A549 (cell line): Measurements from ENCODE around the gene THRAP3. TPM values are rescaled to one million over a fixed set of nuclear protein-coding genes. Genes with fewer than 3 reads are reported as not detected.

Experiments used
- ATAC-seq, 2 experiments: fragments of 200-7000 bp in 1 of 2; fragments of >200 bp in 1 of 2; cut with Nextera tagmentation in 1 of 2; cut with Tn5 transposase in 1 of 2; 3 replicates each; pipeline versions ENCODE4 v1.8.0 to v1.9.1; 2018 to 2020; ENCODE audit warnings: mild to moderate bottlenecking in 1 of 2, moderate library complexity in 1 of 2
- CTCF ChIA-PET: fragments of 300-600 bp; sonication (Branson Sonifier 250); formaldehyde crosslinking; extraction: SDS; loops from one replicate; lab custom pipeline; 2021; ENCODE audit warnings: antibody characterized with exemption, inconsistent platforms; lab: Yijun Ruan, JAX
- POLR2A ChIA-PET: fragments of 350-600 bp; formaldehyde crosslinking; extraction: SDS; loops from one replicate; lab custom pipeline; 2021; ENCODE audit warnings: antibody characterized with exemption, inconsistent platforms; lab: Yijun Ruan, JAX
- DNase-seq, 2 experiments: peaks; one replicate each; pipeline versions ENCODE4 v3.0.0 to v3.0.0-alpha.2; 2011 to 2016; ENCODE audit warnings: low read depth in 1 of 2, low spot score in 1 of 2
- FAIRE-seq: peaks from 2 replicates; lab custom pipeline; 2011; peaks lifted over from hg19 to GRCh38; lab: Jason Lieb, UNC
- H3K27ac ChIP-seq, 2 experiments: fragments of >200 bp; sonication (Bioruptor Twin); formaldehyde crosslinking; 3 replicates each; pipeline ENCODE4 v1.5.1; 2016 to 2017
- H3K4me1 ChIP-seq: fragments of >200 bp; sonication (Bioruptor Twin); formaldehyde crosslinking; 3 replicates; pipeline ENCODE4 v1.6.1; 2016
- H3K4me2 ChIP-seq: fragments of >200 bp; sonication (Bioruptor Twin); formaldehyde crosslinking; 3 replicates; pipeline ENCODE4 v1.6.1; 2016
- H3K4me3 ChIP-seq: fragments of >200 bp; sonication (Bioruptor Twin); formaldehyde crosslinking; 3 replicates; pipeline ENCODE4 v1.5.1; 2016
- H3K9me3 ChIP-seq: fragments of >200 bp; sonication (Bioruptor Twin); formaldehyde crosslinking; 3 replicates; pipeline ENCODE4 v1.6.1; 2016
- BCL3 ChIP-seq: fragments of >200 bp; sonication (Bioruptor Twin); formaldehyde crosslinking; IDR thresholded peaks from 3 replicates; pipeline ENCODE4 v1.6.1; 2016
- BHLHE40 ChIP-seq: IDR thresholded peaks from 2 replicates; pipeline ENCODE4 v1.6.1; 2012; ENCODE audit warnings: low read depth, low read length, inconsistent platforms
- CBX8 ChIP-seq: fragments of 200-600 bp; sonication (generic); IDR thresholded peaks from 2 replicates; pipeline ENCODE4 v1.6.1; 2016
- CEBPB ChIP-seq, 2 experiments: fragments of >200 bp in 1 of 2; sonication (Bioruptor Twin) in 1 of 2; formaldehyde crosslinking in 1 of 2; IDR thresholded peaks; 2 replicates each; pipeline ENCODE4 v1.6.1; 2012 to 2016
- EHF ChIP-seq: fragments of 250-450 bp; sonication (Bioruptor Pico); IDR thresholded peaks from 2 replicates; pipeline ENCODE4 v1.5.0; 2020; ENCODE audit warnings: mild to moderate bottlenecking
- ELK1 ChIP-seq: fragments of 150-350 bp; IDR thresholded peaks from 2 replicates; pipeline ENCODE4 v1.6.1; 2014; ENCODE audit warnings: low read depth, mild to moderate bottlenecking, low read length
- EP300 ChIP-seq, 2 experiments: fragments of >200 bp; sonication (Bioruptor Twin); formaldehyde crosslinking; IDR thresholded peaks; 2 replicates in 1 of 2; 3 replicates in 1 of 2; pipeline ENCODE4 v1.6.1; 2016 to 2017
- FOSB ChIP-seq: fragments of 250-450 bp; sonication (Bioruptor Pico); IDR thresholded peaks from 2 replicates; pipeline ENCODE4 v1.5.0; 2020; ENCODE audit warnings: mild to moderate bottlenecking, moderate library complexity
- FOXS1 ChIP-seq: fragments of 250-450 bp; sonication (Bioruptor Pico); IDR thresholded peaks from 2 replicates; pipeline ENCODE4 v1.5.0; 2020; ENCODE audit warnings: mild to moderate bottlenecking, moderate library complexity
- HEYL ChIP-seq: fragments of 250-450 bp; sonication (Bioruptor Pico); IDR thresholded peaks from 2 replicates; pipeline ENCODE4 v1.8.0; 2021; ENCODE audit warnings: mild to moderate bottlenecking, moderate library complexity
- HOXB13 ChIP-seq: fragments of 250-450 bp; sonication (Bioruptor Pico); IDR thresholded peaks from 2 replicates; pipeline ENCODE4 v1.5.0; 2020; ENCODE audit warnings: low read depth, mild to moderate bottlenecking, moderate library complexity
- KDM1A ChIP-seq: fragments of 200-600 bp; sonication (generic); IDR thresholded peaks from 2 replicates; pipeline ENCODE4 v1.6.1; 2016; ENCODE audit warnings: low read depth, mild to moderate bottlenecking
- KDM5A ChIP-seq: fragments of 200-600 bp; sonication (generic); IDR thresholded peaks from 2 replicates; pipeline ENCODE4 v1.6.1; 2016; ENCODE audit warnings: antibody characterized with exemption, mild to moderate bottlenecking
- NFE2L2 ChIP-seq: fragments of 150-350 bp; conservative IDR thresholded peaks from 2 replicates; pipeline ENCODE4 v1.6.1; 2014; ENCODE audit warnings: low read length
- NR3C1 ChIP-seq: fragments of >200 bp; sonication (Bioruptor Twin); formaldehyde crosslinking; IDR thresholded peaks from 3 replicates; pipeline ENCODE4 v1.6.1; 2017
- REST ChIP-seq: fragments of 200-600 bp; sonication (generic); IDR thresholded peaks from 2 replicates; pipeline ENCODE4 v1.6.1; 2016; ENCODE audit warnings: antibody characterized with exemption, mild to moderate bottlenecking, moderate library complexity
- RFX5 ChIP-seq: fragments of 450-650 bp; IDR thresholded peaks from 2 replicates; pipeline ENCODE4 v1.7.1; 2014; ENCODE audit warnings: antibody characterized with exemption, mild to moderate bottlenecking, moderate library complexity
- SREBF2 ChIP-seq: fragments of 450-650 bp; IDR thresholded peaks from 2 replicates; pipeline ENCODE4 v1.6.1; 2014; ENCODE audit warnings: mild to moderate bottlenecking, moderate library complexity
- TFCP2L1 ChIP-seq: fragments of 250-450 bp; sonication (Bioruptor Pico); IDR thresholded peaks from 2 replicates; pipeline ENCODE4 v1.5.0; 2021; ENCODE audit warnings: mild to moderate bottlenecking
- TP53 ChIP-seq: fragments of 250-450 bp; sonication (Bioruptor Pico); IDR thresholded peaks from 2 replicates; pipeline ENCODE4 v1.5.0; 2021; ENCODE audit warnings: mild to moderate bottlenecking, moderate library complexity
- USF2 ChIP-seq: fragments of 450-650 bp; IDR thresholded peaks from 2 replicates; pipeline ENCODE4 v1.6.1; 2014; ENCODE audit warnings: antibody characterized with exemption
- ZFP36 ChIP-seq: fragments of 450-650 bp; IDR thresholded peaks from 2 replicates; pipeline ENCODE4 v1.6.1; 2014; ENCODE audit warnings: borderline replicate concordance; ENCODE audit not compliant: partially characterized antibody
- WGBS: methylation state at CpG from one replicate; pipeline ENCODE4 v1.1.6; 2017; ENCODE audit errors: missing lambda C conversion rate; 5-methylcytosine and 5-hydroxymethylcytosine counted together
- polyA plus RNA-seq, 4 experiments: library from polyadenylated mRNA; depleted of rRNA in 3 of 4; stranded (reverse); fragments of >200 nt; fragmentation: RNase III in 1 of 4; extraction: RNeasy Plus Mini Kit Qiagen cat#74134 plus additional on column Dnase treatment in 1 of 4; gene quantifications; 2 replicates in 3 of 4; 3 replicates in 1 of 4; pipeline ENCODE4 v1.2.3, GENCODE V29; 2011 to 2017

THRAP3 gene
- polyA plus RNA-seq, 2 of the 4 experiments (the other 2 are of a cell fraction): 60.0 to 60.7 TPM

GRCh38 chr1:36177589-36178431 lies 46.4 kb upstream of the THRAP3 start (continued):
- no peak for TF ChIP-seq TP53
- TF ChIP-seq RFX5: no peak
- TF ChIP-seq USF2: no peak

GRCh38 chr1:36178471-36179219 lies 45.6 kb upstream of the THRAP3 start:
- Histone ChIP-seq H3K4me3 (no peak overlapping the region), H3K27ac (no peak overlapping the region), H3K4me1 (peaks cover 2% of the 10 kb centered on the region; the same call in 1 of the 3 replicates), H3K4me2 (no peak overlapping the region), H3K9me3 (no peaks in the 10 kb centered on the region)
- WGBS: 95% methylated on average over 46 of the region's 62 CpGs
- ChIA-PET CTCF (interaction anchor here (2.5 to 2.8 kb wide), 2 partner anchors 9 to 29 kb away, joined by 9 to 13 read pairs; partner anchors contain the start of gene TRAPPC3), POLR2A (no interaction called here)
- ATAC-seq: peak in 1 of 2 experiments; percentile 20; a peak in 2 of 6 replicates
- no peak for DNase-seq
- no peak for FAIRE-seq
- TF ChIP-seq TFCP2L1 (CRISPR knock-in tag): no peak
- no peak for TF ChIP-seq EHF (CRISPR knock-in tag)
- TF ChIP-seq TP53: no peak
- no peak for TF ChIP-seq FOXS1 (CRISPR knock-in tag)
- TF ChIP-seq CEBPB (IDR thresholded peaks at IDR 0.05): no peak
- TF ChIP-seq SREBF2: no peak
- TF ChIP-seq CBX8: no peak
- TF ChIP-seq BCL3: no peak
- no peak for TF ChIP-seq HEYL
- TF ChIP-seq ELK1: no peak
- no peak for TF ChIP-seq FOSB (CRISPR knock-in tag)
- TF ChIP-seq NFE2L2: no peak
- no peak for TF ChIP-seq NR3C1
- TF ChIP-seq HOXB13 (CRISPR knock-in tag): no peak

- Histone ChIP-seq H3K4me1 (no peaks in the 10 kb centered on the region), H3K9me3 (no peaks in the 10 kb centered on the region), H3K4me2 (no peak overlapping the region), H3K4me3 (no peak overlapping the region), H3K27ac (no peak overlapping the region)
- FAIRE-seq (no peak), ATAC-seq (no peak), DNase-seq (no peak)
- ChIA-PET POLR2A (no interaction called here), CTCF (interaction anchor here (2.5 to 2.8 kb wide), 2 partner anchors 9 to 30 kb away, joined by 9 to 13 read pairs; partner anchors contain the start of gene TRAPPC3)
- TF ChIP-seq KDM5A (no peak), EP300 (IDR thresholded peaks at IDR 0.05) (no peak), ZFP36 (no peak), USF2 (no peak), KDM1A (no peak), REST (no peak), BHLHE40 (no peak)
- WGBS: 94% methylated on average over 19 of the region's 19 CpGs
These were observed 45.0 kb upstream of the THRAP3 start for GRCh38 chr1:36179220-36179600.
